H4 (cell line): Measurements from ENCODE around the gene RFTN1. TPM values are rescaled to one million over a fixed set of nuclear protein-coding genes. Genes with fewer than 3 reads are reported as not detected.
"Not testable (repeated sequence)": the region's sequence is repeated elsewhere in the genome, so short reads cannot be mapped to it uniquely, and the experiment has no call there.

ENCODE experiments used
- DNase-seq: peaks from one replicate; pipeline ENCODE4 v3.0.0-alpha.2; 2015; ENCODE audit warnings: low spot score
- total RNA-seq: library from RNA; depleted of rRNA; stranded (reverse); fragments of >200 nt; shearing (Covaris generic); gene quantifications from 2 replicates; pipeline ENCODE4 v1.2.3, GENCODE V29; 2014

The RFTN1 gene
- total RNA-seq, 1 experiment from 2014 or later = 5.4 TPM

DNA sequence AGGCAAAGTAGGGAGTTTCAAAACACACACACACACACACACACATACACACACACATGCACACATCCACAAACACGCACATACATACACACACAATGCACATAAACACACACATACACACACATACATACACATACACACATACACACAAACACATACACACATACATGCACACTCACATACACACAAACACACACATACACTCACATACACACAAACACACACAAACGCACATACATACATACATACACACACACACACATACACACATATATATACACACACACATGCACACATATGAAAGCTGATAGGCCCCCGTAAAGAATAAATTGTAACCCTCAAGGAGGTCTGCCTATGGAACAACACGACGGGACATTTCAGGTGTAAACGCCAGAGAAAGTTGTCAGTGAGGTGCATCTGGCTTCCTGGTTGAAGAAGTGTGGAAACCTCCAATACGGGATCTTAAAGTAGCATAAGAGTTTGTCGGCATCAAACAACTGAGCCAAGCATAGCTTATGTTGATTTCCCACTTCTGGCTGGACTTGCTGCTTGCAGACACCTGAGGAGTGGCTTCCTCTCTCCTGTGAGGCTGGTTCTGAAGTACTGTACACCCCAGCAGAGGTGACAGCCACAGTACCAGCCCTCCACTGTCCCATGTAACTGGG lies 5.8 kb downstream of the RFTN1 start:
- DNase-seq = no peak

DNA sequence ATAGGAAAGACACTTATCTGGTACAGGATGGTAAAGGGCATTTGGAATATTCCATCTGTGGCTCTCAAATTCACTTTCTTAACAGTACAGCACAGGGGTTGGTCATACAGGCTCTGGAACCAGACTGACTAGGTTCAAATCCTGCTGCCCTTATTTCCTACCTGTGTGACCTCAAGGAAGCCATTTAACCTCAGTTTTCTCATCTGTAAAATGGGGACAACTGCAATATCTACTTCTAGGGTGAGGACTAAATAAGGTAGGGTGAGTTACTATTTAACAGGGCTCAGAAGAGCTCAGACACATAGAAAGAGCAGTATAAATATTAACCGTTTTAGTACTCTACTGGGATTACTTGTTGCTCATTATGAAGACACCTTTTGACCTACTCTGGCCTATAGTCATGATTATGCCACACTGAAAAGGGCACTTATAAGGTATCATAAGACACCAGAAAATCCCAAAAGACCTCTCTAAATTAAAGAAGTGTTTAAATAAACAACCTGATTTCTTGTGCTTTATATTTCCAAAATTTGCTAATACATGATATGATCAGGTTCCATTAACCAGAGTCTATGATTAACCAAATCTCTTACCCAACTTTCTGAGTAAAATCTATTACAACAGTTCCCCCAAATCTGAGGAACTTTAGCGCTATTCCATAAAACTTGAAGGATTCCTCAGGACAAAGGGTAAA lies 6.5 kb downstream of the RFTN1 start:
- DNase-seq = no peak

DNA sequence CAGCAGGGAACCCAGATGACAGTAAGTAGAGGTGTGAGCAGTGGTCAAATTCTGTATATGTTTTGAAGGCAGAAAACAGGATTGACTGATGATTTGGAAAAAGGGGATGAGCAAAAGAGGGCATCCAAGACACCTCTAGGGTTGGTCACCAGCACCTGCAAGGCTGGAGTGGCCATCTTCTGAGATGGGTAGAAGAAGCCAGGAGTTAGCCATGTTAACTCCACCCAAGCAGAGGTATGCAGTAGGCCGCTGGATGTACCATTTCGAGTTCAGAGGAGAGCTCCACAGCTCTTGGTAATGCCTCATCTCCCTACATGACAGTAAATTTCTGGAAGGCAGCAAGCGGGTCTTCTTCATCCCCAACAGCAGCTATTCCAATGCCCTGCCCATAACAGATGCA lies 7.0 kb downstream of the RFTN1 start:
- no peak for DNase-seq

DNA sequence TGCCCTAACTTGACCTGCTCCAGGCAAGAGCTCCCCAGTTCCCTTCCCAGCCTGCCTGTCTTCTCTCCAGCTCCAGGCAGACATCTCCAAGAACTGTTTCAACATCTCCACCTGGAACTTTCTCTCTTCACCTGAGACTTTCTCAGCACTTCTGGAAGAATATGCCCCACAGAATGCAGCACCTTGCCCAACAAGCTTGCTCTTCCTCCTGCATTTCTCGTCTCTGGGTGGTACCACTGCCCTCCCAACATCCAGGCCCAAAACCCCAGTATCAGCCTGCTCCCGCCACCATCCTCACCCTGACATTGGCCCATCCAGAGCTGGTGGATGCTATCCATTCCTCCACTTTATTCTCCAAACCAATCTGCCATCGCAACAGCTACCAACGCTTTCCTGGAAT lies 8.8 kb downstream of the RFTN1 start:
- no peak for DNase-seq

DNA sequence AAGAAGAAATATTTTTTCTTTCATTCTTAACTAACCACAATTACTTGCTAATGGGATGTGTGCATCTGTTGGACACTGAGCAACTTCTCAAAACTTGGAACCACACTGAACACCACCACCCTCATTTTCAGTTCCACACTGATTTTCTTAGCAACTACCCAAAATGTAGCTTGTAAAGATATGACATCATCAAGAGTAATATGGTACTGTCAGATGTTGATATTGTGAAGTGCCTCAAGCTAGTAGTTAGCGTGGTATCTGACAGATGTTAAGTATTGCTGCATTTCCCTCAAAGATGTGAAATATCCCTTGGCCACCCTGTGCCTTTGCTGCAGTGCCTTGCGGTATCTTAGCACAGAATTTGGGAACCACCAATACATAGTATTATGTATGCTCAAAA lies 9.3 kb downstream of the RFTN1 start:
- no peak for DNase-seq

DNA sequence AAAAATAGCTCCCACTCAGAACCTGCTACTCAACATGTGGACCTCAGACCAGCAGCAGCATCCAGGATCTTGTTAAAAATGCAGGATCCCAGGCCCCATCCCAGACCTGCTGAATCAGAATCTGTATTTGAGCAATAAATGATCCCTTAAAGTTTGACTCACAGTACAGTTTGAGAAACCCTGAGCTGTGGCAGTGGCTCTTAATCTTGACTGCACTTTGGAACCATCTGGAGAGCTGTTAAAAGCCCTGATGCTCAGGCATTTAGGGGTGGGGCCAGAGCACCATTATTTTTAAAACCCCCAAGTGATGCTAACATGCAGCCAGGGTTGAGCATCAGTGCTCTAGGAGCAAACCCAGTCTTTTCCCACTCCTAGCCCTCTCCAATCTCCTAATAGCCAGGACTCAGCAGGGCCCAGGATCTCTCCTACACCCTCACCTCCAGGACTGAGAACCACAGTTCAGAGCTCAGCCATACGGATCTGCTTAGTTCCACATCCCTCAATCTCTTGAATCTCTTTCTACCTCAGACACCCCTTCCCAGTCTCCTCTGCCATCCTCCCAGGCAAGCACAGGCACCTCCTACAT lies 10.2 kb downstream of the RFTN1 start:
- no peak for DNase-seq

DNA sequence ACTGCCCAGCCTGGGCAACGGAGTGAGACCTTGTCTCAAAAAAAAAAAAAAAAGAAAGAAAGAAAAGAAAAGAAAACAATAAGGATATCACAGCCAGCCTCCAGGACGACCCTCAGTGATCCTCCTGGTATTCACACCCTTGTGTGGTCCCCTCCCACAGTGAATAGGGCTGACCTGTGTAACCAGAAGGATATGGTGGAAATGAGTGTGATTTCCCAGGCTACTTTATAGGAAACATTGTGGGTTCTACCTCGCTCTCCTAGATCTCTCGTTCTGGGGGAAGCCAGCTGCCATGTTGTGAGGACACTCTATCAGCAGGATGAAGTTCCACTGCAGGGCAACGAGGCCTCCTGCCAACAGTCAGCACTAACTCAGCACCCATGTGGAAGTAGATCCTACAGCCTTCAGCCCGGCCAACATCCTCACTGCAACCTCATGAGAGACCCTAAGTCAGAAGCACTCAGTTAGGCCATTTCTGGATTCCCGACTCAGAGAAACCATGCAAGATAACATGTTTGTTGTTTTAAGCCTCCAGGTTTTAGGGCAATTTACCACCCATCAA lies 11.1 kb downstream of the RFTN1 start:
- DNase-seq = no peak

DNA sequence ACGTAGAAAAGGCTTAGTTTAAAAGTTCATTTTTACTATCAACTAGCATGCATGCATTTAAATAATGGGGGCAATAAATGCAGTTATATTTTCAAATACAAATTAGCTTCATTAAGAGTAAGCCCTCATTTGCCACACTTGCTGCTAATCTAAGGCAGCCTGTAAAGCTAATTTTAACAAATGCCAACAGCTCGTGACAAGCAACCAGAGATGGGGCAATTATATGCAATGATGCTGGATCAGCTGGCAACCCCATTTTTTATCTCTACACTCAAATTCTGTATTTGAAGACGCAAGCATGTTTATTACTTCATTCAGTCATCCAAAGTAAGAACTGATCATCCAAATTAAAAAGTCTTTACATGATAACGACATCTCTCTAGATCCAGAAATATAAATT lies 12.1 kb downstream of the RFTN1 start:
- no peak for DNase-seq

DNA sequence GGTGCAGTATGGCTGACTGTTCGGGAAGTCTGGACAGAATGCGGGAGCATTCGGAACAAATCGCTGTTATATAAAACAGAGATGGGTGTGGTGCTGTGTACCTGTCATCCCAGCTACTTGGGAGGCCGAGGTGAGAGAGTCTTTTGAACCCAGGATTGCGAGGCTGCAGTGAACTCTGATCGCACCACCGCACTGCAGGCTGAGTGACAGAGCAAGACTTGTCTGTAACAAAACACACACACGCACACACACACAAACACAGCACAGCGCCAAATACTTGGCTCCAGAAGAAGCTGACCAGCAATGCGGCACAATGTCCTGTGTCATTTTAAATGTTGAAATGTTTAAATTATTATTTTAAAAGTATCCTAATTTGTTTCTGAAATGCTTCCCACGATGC lies 12.6 kb downstream of the RFTN1 start:
- no peak for DNase-seq

DNA sequence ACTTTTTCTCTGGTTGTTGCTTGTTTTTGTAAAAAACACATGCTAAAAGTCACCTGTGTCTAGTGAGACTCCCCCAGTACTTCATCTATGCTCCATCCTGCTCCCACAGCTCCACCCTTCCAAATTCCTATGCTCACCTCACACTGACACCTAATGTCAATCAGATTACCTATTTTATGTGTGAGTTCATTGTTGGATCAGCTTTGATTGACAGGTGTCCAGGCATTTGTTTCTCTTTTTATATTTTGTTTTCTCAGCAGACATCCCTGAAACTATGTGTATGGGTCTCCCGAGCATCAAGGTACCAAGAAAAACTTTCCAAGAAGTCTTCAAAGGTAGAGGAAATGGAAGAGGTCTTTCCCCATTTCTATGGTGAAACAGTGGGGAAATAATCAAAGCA lies 13.4 kb downstream of the RFTN1 start:
- no peak for DNase-seq

DNA sequence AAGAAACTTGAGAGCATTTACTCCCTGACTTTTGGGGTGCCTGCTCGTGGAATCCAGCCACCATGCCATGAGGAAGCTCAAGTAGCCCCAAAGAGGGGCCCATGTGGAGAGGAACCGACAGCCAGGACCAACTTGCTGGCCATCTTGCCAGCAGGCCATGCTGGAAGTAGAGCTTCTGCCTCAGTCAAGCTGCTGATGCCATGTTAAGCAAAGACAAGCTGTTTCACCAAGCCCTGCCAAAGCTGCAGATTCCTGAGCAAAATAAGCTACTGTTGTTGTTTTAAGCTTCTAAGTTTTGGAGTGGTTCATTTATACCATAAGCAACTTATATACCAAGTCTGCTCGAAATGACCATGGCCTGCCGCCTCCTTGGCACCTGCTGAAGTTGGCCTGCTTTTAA lies 14.1 kb downstream of the RFTN1 start:
- DNase-seq = no peak

DNA sequence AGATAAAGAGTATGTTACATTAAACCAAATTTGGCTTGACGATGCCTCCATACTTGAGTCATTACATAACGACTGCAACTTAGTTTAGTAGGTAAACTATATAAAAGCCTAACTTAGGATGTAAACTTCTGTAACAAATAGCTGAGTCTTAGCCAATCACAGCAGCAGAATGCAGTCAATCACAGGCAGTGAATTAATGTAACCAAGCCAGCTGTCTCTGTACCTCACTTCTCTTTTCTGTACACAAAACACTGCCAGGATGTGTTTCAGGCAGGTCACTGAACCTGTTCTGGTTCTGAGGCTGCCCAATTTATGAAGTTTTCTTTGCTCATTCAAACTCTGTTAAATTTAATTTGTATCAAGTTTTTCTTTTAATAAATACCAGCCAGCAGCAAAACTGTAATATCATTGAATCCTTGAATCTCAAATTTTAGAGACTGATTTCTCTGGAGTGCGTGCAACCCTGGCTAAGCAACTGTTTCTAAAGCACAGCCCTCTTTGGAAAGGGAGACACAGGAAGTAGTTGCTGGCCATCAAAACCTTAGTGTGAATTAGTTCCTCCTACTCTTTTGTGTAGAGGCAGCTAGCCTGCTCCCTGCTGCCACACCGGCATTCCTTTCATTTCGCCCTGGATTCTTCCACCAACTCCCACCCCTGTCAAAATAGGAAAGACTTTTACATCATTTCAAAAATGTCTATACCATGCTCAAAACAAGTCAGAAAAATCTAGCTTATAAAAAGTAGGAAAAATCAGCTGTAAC lies 15.2 kb downstream of the RFTN1 start:
- DNase-seq = no peak

DNA sequence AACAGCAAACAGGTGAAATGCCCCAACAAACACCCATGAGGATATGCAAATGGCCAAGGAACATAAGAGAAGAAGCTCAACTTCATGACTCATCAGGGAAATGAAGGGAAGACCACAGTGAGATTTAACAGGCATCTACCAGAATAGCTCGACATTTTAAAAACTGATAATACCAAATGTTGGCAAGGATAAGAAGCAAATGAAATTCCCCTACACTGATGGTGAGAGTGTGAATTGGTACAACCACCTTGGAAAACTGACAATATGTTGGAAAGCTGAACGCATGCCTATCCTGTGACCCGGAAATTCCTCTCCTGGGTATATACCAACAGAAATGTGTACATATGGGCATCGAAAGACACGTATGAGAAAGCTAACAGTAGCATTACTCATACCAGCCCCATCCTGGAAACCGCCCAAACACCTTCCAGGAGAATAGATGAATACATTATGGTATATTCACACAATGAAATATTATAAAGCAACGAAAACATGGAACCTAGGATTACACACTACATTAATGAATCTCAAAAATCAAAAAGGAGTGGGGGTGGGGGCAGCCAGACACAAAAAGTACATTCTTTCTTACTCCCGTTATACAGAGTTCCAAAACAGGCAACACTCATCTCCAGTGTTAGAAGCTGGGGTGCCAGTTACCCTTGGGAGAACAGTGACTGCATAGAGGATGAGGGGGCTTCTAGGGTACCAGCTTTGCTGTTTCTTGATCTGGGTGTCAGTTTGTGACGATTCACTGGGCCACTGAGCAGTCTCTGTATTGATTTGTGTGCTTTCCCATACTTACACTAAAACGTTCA lies 16.9 kb downstream of the RFTN1 start:
- DNase-seq = no peak

DNA sequence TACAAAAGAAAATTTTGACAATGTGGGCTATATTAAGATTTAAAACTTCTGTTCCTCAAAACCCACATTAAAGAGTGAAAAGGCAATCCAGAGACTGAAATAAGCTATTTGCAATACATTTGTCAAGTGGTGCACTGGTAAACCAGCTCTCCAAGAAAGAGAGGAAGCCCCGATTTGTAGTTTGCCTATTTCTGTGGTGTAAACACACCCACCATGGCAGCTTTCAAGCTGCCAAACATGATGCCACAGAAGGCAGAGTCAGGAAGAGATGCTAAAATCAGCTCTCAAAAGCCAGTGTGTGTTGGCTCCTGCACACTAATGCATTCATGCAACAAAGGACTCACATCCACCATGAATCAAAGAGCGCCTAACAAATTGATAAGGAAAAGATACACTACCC lies 17.5 kb downstream of the RFTN1 start:
- no peak for DNase-seq

DNA sequence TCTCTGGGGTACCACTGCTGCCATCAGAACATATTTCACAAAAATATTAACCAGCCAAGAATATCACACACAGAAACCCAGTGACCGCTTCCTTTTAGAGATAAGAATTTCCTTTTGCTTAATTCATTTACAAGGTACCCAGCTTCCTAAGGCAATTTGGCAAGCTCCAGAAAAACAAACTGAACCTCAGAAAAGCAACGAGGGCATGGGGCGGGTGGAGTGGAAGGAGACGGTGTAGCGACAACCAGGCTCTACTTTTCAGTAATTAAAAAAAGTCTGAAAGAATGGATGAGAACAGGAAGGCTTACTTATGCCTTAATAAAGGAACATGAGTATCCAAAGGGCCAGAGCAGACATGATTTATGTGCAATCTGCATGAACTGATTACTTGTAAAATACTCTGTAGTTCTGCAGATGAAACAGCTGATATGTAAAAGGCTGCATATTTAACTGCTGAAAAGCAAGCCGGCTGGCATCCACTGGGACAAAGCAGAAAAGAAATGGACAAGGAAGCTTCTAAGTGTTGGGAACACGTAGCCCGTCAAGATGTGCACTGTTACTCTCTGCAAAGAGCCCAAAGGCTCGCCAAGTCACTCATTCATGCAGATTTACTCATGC lies 18.6 kb downstream of the RFTN1 start:
- DNase-seq = no peak

DNA sequence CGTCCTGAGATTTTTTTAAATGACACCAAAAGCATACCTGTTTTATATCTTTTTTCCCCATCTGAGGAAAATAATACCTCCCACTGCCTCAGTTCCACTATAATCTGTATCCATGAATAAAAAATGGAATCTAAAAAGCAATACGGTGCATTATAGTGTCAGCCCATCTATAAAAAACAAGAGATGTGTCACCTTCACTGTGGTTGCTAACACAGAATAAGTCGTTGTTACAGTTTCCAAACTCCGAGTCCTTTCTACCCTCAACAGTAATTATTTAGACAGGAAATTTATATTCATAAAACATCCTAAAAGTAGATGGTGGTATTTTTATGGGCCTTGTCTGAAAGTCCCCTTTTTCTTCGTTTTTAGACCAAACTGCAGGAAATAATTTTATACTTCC lies 19.4 kb downstream of the RFTN1 start:
- DNase-seq = no peak

DNA sequence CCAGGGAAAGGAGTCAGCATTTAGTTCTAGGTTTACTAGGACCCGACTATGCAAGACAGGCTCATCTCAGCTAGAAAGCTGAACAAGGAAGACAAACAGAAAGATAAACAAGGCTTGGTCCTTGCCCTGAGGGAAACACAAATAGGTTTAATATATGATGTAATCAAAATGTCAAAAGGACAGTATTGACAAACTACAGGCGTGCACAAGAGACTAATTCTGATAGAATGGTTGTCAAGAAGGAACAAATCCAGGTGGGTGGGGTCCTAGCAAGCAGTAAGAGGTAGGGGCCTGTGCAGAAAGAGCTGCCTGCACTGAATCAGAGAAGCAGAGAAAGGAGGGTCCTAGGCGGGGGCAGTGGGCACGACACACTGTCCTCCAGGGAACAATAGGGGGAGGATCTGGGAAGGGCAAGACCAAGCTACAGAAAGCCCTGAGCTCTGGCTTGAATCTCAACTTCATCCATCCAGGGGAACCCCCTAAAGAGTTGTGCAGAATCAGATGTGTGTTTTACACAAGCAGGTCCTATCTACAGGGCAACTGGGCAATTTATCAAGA lies 23.4 kb downstream of the RFTN1 start:
- DNase-seq = no peak

DNA sequence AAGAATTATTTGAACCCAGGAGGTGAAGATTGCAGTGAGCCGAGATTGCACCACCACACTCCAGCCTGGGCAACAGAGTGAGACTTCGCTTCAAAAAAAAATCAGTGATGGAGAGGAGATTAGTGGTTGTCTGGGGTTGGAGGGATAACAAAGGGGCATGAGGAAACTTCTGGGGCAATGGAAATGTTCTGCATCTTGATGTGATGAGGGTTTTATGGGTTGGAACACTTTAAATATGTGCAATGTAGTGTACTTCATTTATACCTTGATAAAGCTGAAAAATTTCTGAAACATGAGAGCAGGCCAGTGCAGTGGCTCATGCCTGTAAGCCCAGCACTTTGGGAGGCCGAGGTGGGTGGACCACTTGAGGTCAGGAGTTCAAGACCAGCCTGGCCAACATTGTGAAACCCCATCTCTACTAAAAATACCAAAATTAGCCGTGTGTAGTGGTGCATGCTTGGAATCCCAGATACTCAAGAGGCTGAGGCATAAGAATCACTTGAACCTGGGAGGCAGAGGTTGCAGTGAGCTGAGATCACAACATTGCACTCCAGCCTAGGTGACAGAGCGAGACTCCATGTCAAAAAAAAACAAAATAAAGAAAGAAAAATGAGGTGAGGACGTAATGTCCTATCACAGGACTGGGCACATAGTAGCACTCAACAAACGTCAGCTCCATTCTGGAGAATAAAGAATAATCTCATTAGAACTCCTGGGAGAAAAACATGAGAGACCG lies 24.0 kb downstream of the RFTN1 start:
- DNase-seq = not testable (repeated sequence)

DNA sequence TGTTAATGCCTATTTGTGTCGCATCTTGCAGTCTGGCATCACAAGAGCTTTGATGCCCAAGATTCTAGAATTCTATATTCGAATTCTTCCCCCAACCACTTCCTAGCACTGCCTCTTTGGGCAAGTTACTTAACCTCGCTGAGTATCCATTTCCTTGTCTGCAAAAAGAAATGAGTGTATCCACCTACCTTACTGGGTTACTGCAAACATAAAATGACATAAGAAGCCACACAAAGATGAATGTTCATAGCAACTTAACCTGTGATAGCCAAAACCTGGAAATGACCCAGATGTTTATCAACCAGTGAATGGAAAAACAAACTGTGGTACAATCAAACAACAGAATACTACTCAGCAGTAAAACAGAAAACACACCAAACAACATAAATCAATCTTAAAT lies 24.9 kb downstream of the RFTN1 start:
- no peak for DNase-seq
